Measurements from ENCODE around the gene DEXI. TPM values are rescaled to one million over a fixed set of nuclear protein-coding genes. Genes with fewer than 3 reads are reported as not detected.

The DEXI gene
- total and polyA plus RNA-seq, 2 of the 13 experiments (the other 11 are each of a cell fraction or from before 2014, with no cell fraction given), result 51.5 to 70.4 TPM

GRCh38 chr16:10923146-10923649 lies 19.1 kb downstream of the DEXI start (continued):
- TF ChIP-seq ZHX1 (CRISPR knock-in tag; IDR thresholded peaks at IDR 0.05; ENCODE audit: low read depth), result no peak
- TF ChIP-seq ZBTB43 (CRISPR knock-in tag; conservative IDR thresholded peaks at IDR 0.05), result no peak
- 0 out of 2 replicates have a peak, but pooled peaks have one; percentile 11 for TF ChIP-seq ZNF343 (CRISPR knock-in tag; IDR thresholded peaks at IDR 0.05)
- 0 out of 2 replicates have a peak, but pooled peaks have one; percentile 66 for TF ChIP-seq NFE2L1 (CRISPR knock-in tag; IDR thresholded peaks at IDR 0.05; ENCODE audit: borderline replicate concordance)
- TF ChIP-seq ZNF329 (CRISPR knock-in tag; IDR thresholded peaks at IDR 0.05; ENCODE audit: low read depth), result no peak
- no peak for TF ChIP-seq ZNF552 (CRISPR knock-in tag; IDR thresholded peaks at IDR 0.05; ENCODE audit: borderline replicate concordance)
- TF ChIP-seq ARNT2 (CRISPR knock-in tag; IDR thresholded peaks at IDR 0.05; ENCODE audit: low read depth), result no peak
- no peak for TF ChIP-seq MEF2D (CRISPR knock-in tag; IDR thresholded peaks at IDR 0.05)
- 0 out of 2 replicates have a peak, but pooled peaks have one; percentile 16 for TF ChIP-seq ZFP90 (CRISPR knock-in tag; IDR thresholded peaks at IDR 0.05; ENCODE audit: borderline replicate concordance)
- TF ChIP-seq TEAD3 (CRISPR knock-in tag; optimal IDR thresholded peaks at IDR 0.05; ENCODE audit: borderline replicate concordance), result peak; percentile 96
- no peak for TF ChIP-seq ZMYM3 (CRISPR knock-in tag; IDR thresholded peaks at IDR 0.05)
- no peak for TF ChIP-seq ZKSCAN8 (CRISPR knock-in tag; IDR thresholded peaks at IDR 0.05; ENCODE audit: borderline replicate concordance)
- peak; percentile 48; the same call in 1 of the 2 replicates for TF ChIP-seq TEAD2 (CRISPR knock-in tag; IDR thresholded peaks at IDR 0.05)
- TF ChIP-seq MAZ (IDR thresholded peaks at IDR 0.05; ENCODE audit: borderline replicate concordance, low read depth, low read length), result no peak
- TF ChIP-seq MAZ (CRISPR knock-in tag; IDR thresholded peaks at IDR 0.05; ENCODE audit: low read depth), result peak; percentile 69; the same call in 1 of the 2 replicates
- no peak for TF ChIP-seq FOXK1 (CRISPR knock-in tag; IDR thresholded peaks at IDR 0.05; ENCODE audit: borderline replicate concordance, low read depth)
- 0 out of 2 replicates have a peak, but pooled peaks have one; percentile 24 for TF ChIP-seq ETV6 (CRISPR knock-in tag; conservative IDR thresholded peaks at IDR 0.05)
- no peak for TF ChIP-seq CEBPB (IDR thresholded peaks at IDR 0.05; ENCODE audit: borderline replicate concordance, low read depth, low read length)
- TF ChIP-seq ZNF781 (CRISPR knock-in tag; IDR thresholded peaks at IDR 0.05; ENCODE audit: borderline replicate concordance, not compliant biosample characterization), result peak; percentile 9
- TF ChIP-seq ZNF780A (CRISPR knock-in tag; IDR thresholded peaks at IDR 0.05), result no peak
- 0 out of 2 replicates have a peak, but pooled peaks have one; percentile 50 for TF ChIP-seq AKAP8 (CRISPR knock-in tag; IDR thresholded peaks at IDR 0.05)
- TF ChIP-seq ARHGAP35 (CRISPR knock-in tag; IDR thresholded peaks at IDR 0.05; ENCODE audit: borderline replicate concordance), result peak; percentile 18; the same call in 1 of the 2 replicates
- TF ChIP-seq ZEB1 (IDR thresholded peaks at IDR 0.05; ENCODE audit: insufficient replicate concordance, low read depth), result peak; percentile 48
- no peak for TF ChIP-seq SP1 (IDR thresholded peaks at IDR 0.05)
- TF ChIP-seq SP1 (CRISPR knock-in tag; IDR thresholded peaks at IDR 0.05), result peak; percentile 59
- TF ChIP-seq ZNF10 (CRISPR knock-in tag; IDR thresholded peaks at IDR 0.05; ENCODE audit: borderline replicate concordance, low read depth), result peak; percentile 60; the same call in 1 of the 2 replicates
- peak; percentile 71; the same call in 1 of the 2 replicates for TF ChIP-seq MEIS1 (CRISPR knock-in tag; IDR thresholded peaks at IDR 0.05; ENCODE audit: borderline replicate concordance)
- TF ChIP-seq ZSCAN29 (CRISPR knock-in tag; conservative IDR thresholded peaks at IDR 0.05), result no peak
